ENCODE data around the gene LGALS7B.
"Not testable (repeated sequence)": the region's sequence is repeated elsewhere in the genome, so short reads cannot be mapped to it uniquely, and the experiment has no call there.

LGALS7B gene

GRCh38 chr19:38773469-38774177 lies 15.4 kb upstream of the LGALS7B start, which contains the start of gene LGALS7:
TSS of gene LGALS7 (minus strand) at chr19:38773517. CDS start at chr19:38773492, 25 bp downstream.
- ChIA-PET CTCF (no interaction called here), POLR2A (no interaction called here)
- DNase-seq (ENCODE audit: extremely low spot score): no peak
- TF ChIP-seq CTCF (IDR thresholded peaks at IDR 0.05; ENCODE audit: control extremely low read depth, extremely low read depth, low read depth, missing control alignments): no peak

GRCh38 chr19:38774181-38774950 lies 14.6 kb upstream of the LGALS7B start:
- ChIA-PET CTCF (interaction anchor here (1.0 to 1.6 kb wide), 2 partner anchors 18 to 155 kb away, joined by 3 read pairs; no protein-coding TSS in a partner anchor), POLR2A (no interaction called here)
- TF ChIP-seq CTCF (IDR thresholded peaks at IDR 0.05; ENCODE audit: control extremely low read depth, extremely low read depth, low read depth, missing control alignments): no peak
- no peak for DNase-seq (ENCODE audit: extremely low spot score)

GRCh38 chr19:38778733-38779132 lies 10.3 kb upstream of the LGALS7B start:
- DNase-seq (ENCODE audit: extremely low spot score): no peak
- CTCF ChIA-PET: interaction anchor here (1.3 kb wide), 1 partner anchor 152 kb away, joined by 4 read pairs; the partner anchor contains the start of genes MRPS12 and SARS2
- POLR2A ChIA-PET: no interaction called here
- no peak for TF ChIP-seq CTCF (IDR thresholded peaks at IDR 0.05; ENCODE audit: control extremely low read depth, extremely low read depth, low read depth, missing control alignments)

- TF ChIP-seq CTCF (IDR thresholded peaks at IDR 0.05; ENCODE audit: control extremely low read depth, extremely low read depth, low read depth, missing control alignments): no peak
- ChIA-PET CTCF (no interaction called here), POLR2A (interaction anchor here (0.6 kb wide), 1 partner anchor 51 kb away, joined by 5 read pairs; no protein-coding TSS in a partner anchor)
- DNase-seq (ENCODE audit: extremely low spot score): no peak
Observed at GRCh38 chr19:38780443-38780842, 8.6 kb upstream of the LGALS7B start.

GRCh38 chr19:38781058-38781457 lies 7.9 kb upstream of the LGALS7B start:
- TF ChIP-seq CTCF (IDR thresholded peaks at IDR 0.05; ENCODE audit: control extremely low read depth, extremely low read depth, low read depth, missing control alignments): no peak
- ChIA-PET CTCF (no interaction called here), POLR2A (interaction anchor here (0.6 kb wide), 1 partner anchor 50 kb away, joined by 5 read pairs; no protein-coding TSS in a partner anchor)
- no peak for DNase-seq (ENCODE audit: extremely low spot score)

GRCh38 chr19:38782212-38782611 lies 6.8 kb upstream of the LGALS7B start:
- DNase-seq (ENCODE audit: extremely low spot score): not testable (repeated sequence)
- CTCF ChIA-PET: interaction anchor here (2.9 kb wide), 1 partner anchor 13 kb away, joined by 11 read pairs; no protein-coding TSS in a partner anchor
- POLR2A ChIA-PET: interaction anchor here (0.6 kb wide), 1 partner anchor 69 kb away, joined by 5 read pairs; no protein-coding TSS in a partner anchor
